ENCODE measurements around the gene HNRNPA1.
"Not testable (repeated sequence)": the region's sequence is repeated elsewhere in the genome, so short reads cannot be mapped to it uniquely, and the experiment has no call there.

Gene HNRNPA1

GRCh38 chr12:54325442-54326109 is 45.0 kb downstream of the HNRNPA1 start:
- ATAC-seq (replicated peaks); DNase-seq; H3K36me3 Mint-ChIP-seq; H3K9me3 Mint-ChIP-seq; H3K27me3 Mint-ChIP-seq: not testable (repeated sequence)
- H3K4me1 Mint-ChIP-seq: peaks cover 19 to 44% of the 10 kb centered on the region in 2 donors
- peak overlapping the region; percentile 93 to 98 for H3K4me3 Mint-ChIP-seq
- H3K27ac Mint-ChIP-seq: peak overlapping the region; percentile 97

- Mint-ChIP-seq H3K36me3 (peaks cover 8 to 10% of the 10 kb centered on the region in 2 donors), H3K9me3 (no peaks in the 10 kb centered on the region), H3K27me3 (no peaks in the 10 kb centered on the region), H3K4me1 (peaks cover 22 to 49% of the 10 kb centered on the region in 2 donors), H3K4me3 (no peak overlapping the region), H3K27ac (no peak overlapping the region)
- ATAC-seq (replicated peaks): no peak
- no peak for DNase-seq
These were observed 48.2 kb downstream of the HNRNPA1 start for GRCh38 chr12:54328595-54329337.

- Mint-ChIP-seq H3K9me3 (no peaks in the 10 kb centered on the region), H3K27ac (no peak overlapping the region), H3K36me3 (peaks cover 8 to 10% of the 10 kb centered on the region in 2 donors), H3K4me3 (no peak overlapping the region), H3K27me3 (no peaks in the 10 kb centered on the region), H3K4me1 (peaks cover 19 to 48% of the 10 kb centered on the region in 2 donors)
- DNase-seq (no peak), ATAC-seq (replicated peaks) (no peak)
These were observed 49.2 kb downstream of the HNRNPA1 start for GRCh38 chr12:54329759-54330158.

- H3K27ac Mint-ChIP-seq: peak overlapping the region; percentile 81
- DNase-seq (no peak), ATAC-seq (replicated peaks) (no peak)
- no peaks in the 10 kb centered on the region for H3K9me3 Mint-ChIP-seq
- H3K27me3 Mint-ChIP-seq: no peaks in the 10 kb centered on the region
- H3K4me3 Mint-ChIP-seq: no peak overlapping the region
- peaks cover 14 to 49% of the 10 kb centered on the region in 2 donors for H3K4me1 Mint-ChIP-seq
- peaks cover 4 to 6% of the 10 kb centered on the region in 2 donors for H3K36me3 Mint-ChIP-seq
These were observed 49.9 kb downstream of the HNRNPA1 start for GRCh38 chr12:54330442-54330841.

- ATAC-seq (replicated peaks) (no peak), DNase-seq (no peak)
- Mint-ChIP-seq H3K36me3 (peaks cover 4 to 6% of the 10 kb centered on the region in 2 donors), H3K4me3 (no peak overlapping the region), H3K27me3 (no peaks in the 10 kb centered on the region), H3K9me3 (no peaks in the 10 kb centered on the region), H3K27ac (no peak overlapping the region), H3K4me1 (peaks cover 15 to 51% of the 10 kb centered on the region in 2 donors)
These were observed 50.9 kb downstream of the HNRNPA1 start for GRCh38 chr12:54331461-54331860.

- Mint-ChIP-seq H3K4me1 (peaks cover 16 to 50% of the 10 kb centered on the region in 2 donors), H3K4me3 (no peak overlapping the region), H3K36me3 (peaks cover 4 to 7% of the 10 kb centered on the region in 2 donors), H3K27ac (no peak overlapping the region), H3K9me3 (no peaks in the 10 kb centered on the region), H3K27me3 (no peaks in the 10 kb centered on the region)
- DNase-seq (no peak), ATAC-seq (replicated peaks) (no peak)
These were observed 53.0 kb downstream of the HNRNPA1 start for GRCh38 chr12:54333420-54334034.

All from stimulated activated naive B cell treated with anti-CD40 and anti-IgM and Interleukin-4, amounts not matched to agents 10 μg/mL and 1 μg/mL and 100 μg/mL, for 72 hours (primary cell).